ENCODE measurements around the gene HERPUD1. TPM values are rescaled to one million over a fixed set of nuclear protein-coding genes. Genes with fewer than 3 reads are reported as not detected.

Gene HERPUD1
- total and polyA plus RNA-seq, 2 of the 8 experiments (the other 6 are each of a cell fraction or from before 2014, with no cell fraction given), result 23.3 to 34.7 TPM

DNA sequence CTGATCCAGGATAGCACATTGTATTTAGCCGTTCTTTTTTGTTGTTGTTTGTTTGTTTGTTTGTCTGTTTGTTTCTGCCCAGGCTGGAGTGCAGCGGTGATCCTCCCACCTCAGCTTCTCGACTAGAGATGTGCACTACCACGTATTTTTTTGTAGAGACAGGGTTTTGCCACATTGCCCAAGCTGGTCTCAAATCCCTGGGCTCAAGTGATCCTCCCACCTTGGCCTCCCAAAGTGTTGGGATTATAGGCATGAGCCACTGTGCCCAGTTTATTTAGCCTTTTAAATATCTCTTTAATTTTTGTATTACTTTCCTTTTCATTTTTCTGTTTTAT is 48.2 kb downstream of the HERPUD1 start:
- ChIA-PET CTCF (ENCODE audit: partially characterized antibody) (interaction anchor here (1.3 to 8.1 kb wide), 3 partner anchors 10 to 24 kb away, joined by 3 to 67 read pairs (median 14); no protein-coding TSS in a partner anchor), POLR2A (ENCODE audit: partially characterized antibody) (interaction anchor here (2.1 kb wide), 1 partner anchor 10 kb away, joined by 4 read pairs; the partner anchor contains the start of gene NLRC5)
- H4K8ac ChIP-seq (ENCODE audit: extremely low read depth, insufficient read depth, low read length), result no peak overlapping the region
- H2AFZ ChIP-seq (ENCODE audit: low read length), result no peak overlapping the region
- H4K20me1 ChIP-seq (replicated peaks in 1 of 2; ENCODE audit: control insufficient read depth in 1 of 2, insufficient read depth in 2 of 2, low read length in 2 of 2), result no peaks in the 10 kb centered on the region
- H2BK12ac ChIP-seq (ENCODE audit: low read depth, low read length), result no peak overlapping the region
- H2BK120ac ChIP-seq (replicated peaks; ENCODE audit: low read depth, low read length), result no peak overlapping the region
- H3K27me3 ChIP-seq (replicated peaks in 1 of 4; ENCODE audit: control insufficient read depth in 3 of 4, extremely low read depth in 1 of 4, insufficient read depth in 3 of 4, low read length in 3 of 4), result no peaks in the 10 kb centered on the region
- DNase-seq (ENCODE audit: low read depth in 1 of 2, low spot score in 2 of 2) (no peak), FAIRE-seq (no peak)
- H3K18ac ChIP-seq (ENCODE audit: extremely low read depth, low read length), result no peak overlapping the region
- no peak overlapping the region for H4K91ac ChIP-seq (replicated peaks; ENCODE audit: insufficient read length, low read length)
- H3K14ac ChIP-seq (ENCODE audit: insufficient read length), result no peak overlapping the region
- no peak overlapping the region for H2AK5ac ChIP-seq (ENCODE audit: low read depth, low read length)
- no peak for TF ChIP-seq RFX5 (IDR thresholded peaks at IDR 0.05; ENCODE audit: borderline replicate concordance, low read depth, low read length)
- TF ChIP-seq TBP (IDR thresholded peaks at IDR 0.05; ENCODE audit: low read depth, low read length), result no peak
- TF ChIP-seq SIN3A (conservative IDR thresholded peaks at IDR 0.05 in 1 of 2, IDR thresholded peaks at IDR 0.05 in 1 of 2; ENCODE audit: low read depth in 1 of 2, low read length in 2 of 2), result no peak
- no peak for TF ChIP-seq TCF12 (IDR thresholded peaks at IDR 0.05; ENCODE audit: low read depth, low read length)
- no peak for TF ChIP-seq HDAC2 (IDR thresholded peaks at IDR 0.05; ENCODE audit: borderline replicate concordance in 1 of 2, low read depth in 2 of 2, low read length in 2 of 2)
- TF ChIP-seq GABPA (IDR thresholded peaks at IDR 0.05; ENCODE audit: borderline replicate concordance, insufficient read depth, low read length), result no peak
- TF ChIP-seq SIRT6 (IDR thresholded peaks at IDR 0.05; ENCODE audit: low read length), result no peak
- no peak for TF ChIP-seq JUN (IDR thresholded peaks at IDR 0.05; ENCODE audit: low read depth, low read length)
- no peak for TF ChIP-seq POLR2AphosphoS5 (IDR thresholded peaks at IDR 0.05; ENCODE audit: low read depth, low read length)
- no peak for TF ChIP-seq BCL11A (IDR thresholded peaks at IDR 0.05; ENCODE audit: low read depth in 2 of 2, low read length in 2 of 2)
- TF ChIP-seq ASH2L (IDR thresholded peaks at IDR 0.05; ENCODE audit: low read length), result no peak
- TF ChIP-seq SP1 (IDR thresholded peaks at IDR 0.05; ENCODE audit: low read depth, low read length), result no peak
- no peak overlapping the region for H3K27ac ChIP-seq (ENCODE audit: low read depth, low read length)
- no peaks in the 10 kb centered on the region for H3K36me3 ChIP-seq (ENCODE audit: control insufficient read depth in 2 of 4, insufficient read depth in 4 of 4, low read length in 3 of 4)
- no peaks in the 10 kb centered on the region for H3K23me2 ChIP-seq (ENCODE audit: low read depth, low read length)
- no peak overlapping the region for H3K4me3 ChIP-seq (ENCODE audit: extremely low read depth in 1 of 4, insufficient read depth in 2 of 4, low read depth in 3 of 4, low read length in 4 of 4)
- no peak overlapping the region for H4K5ac ChIP-seq (ENCODE audit: insufficient read length, low read depth, low read length)
- no peaks in the 10 kb centered on the region for H3K9me3 ChIP-seq (ENCODE audit: insufficient read depth in 2 of 2, low read depth in 1 of 2, low read length in 1 of 2)
- H3K79me1 ChIP-seq (ENCODE audit: low read depth, low read length), result no peaks in the 10 kb centered on the region
- H3K79me2 ChIP-seq (ENCODE audit: control insufficient read depth in 1 of 2, insufficient read depth in 2 of 2, low read length in 2 of 2), result no peaks in the 10 kb centered on the region
- H3K56ac ChIP-seq (replicated peaks; ENCODE audit: insufficient read length, low read depth, low read length), result no peak overlapping the region
- no peak overlapping the region for H3K4ac ChIP-seq (replicated peaks; ENCODE audit: insufficient read length, low read depth, low read length)
- no peak overlapping the region for H2BK15ac ChIP-seq (ENCODE audit: low read length)
- H3K9ac ChIP-seq (replicated peaks in 1 of 4; ENCODE audit: extremely low read depth in 1 of 4, low read depth in 3 of 4, low read length in 3 of 4), result no peak overlapping the region
- no peaks in the 10 kb centered on the region for H3K4me1 ChIP-seq (replicated peaks in 1 of 4; ENCODE audit: control insufficient read depth in 3 of 4, insufficient read depth in 4 of 4, low read length in 3 of 4)
- H2BK20ac ChIP-seq (ENCODE audit: low read length), result no peak overlapping the region
- H3K4me2 ChIP-seq (ENCODE audit: insufficient read depth in 1 of 2, low read depth in 2 of 2, low read length in 2 of 2), result no peak overlapping the region
- WGBS, 2 experiments (ENCODE audit: extremely low coverage in 1 of 2, insufficient coverage in 1 of 2, insufficient read length in 1 of 2, insufficient replicate concordance in 2 of 2, low coverage in 1 of 2, low lambda C conversion rate in 2 of 2, missing lambda C conversion rate in 1 of 2), result 92% methylated on average over 4 of the region's 4 CpGs; no CpG with 5 or more reads in 1 of the 2 experiments
- H3K23ac ChIP-seq (ENCODE audit: insufficient read length), result no peak overlapping the region
- no peak overlapping the region for H2BK5ac ChIP-seq (ENCODE audit: low read depth, low read length)
